HK-2 (cell line): ENCODE data around the gene SETBP1.

Experiments used
- DNase-seq: peaks from one replicate; pipeline ENCODE4 v3.0.0-alpha.2; 2018; ENCODE audit not compliant: unreplicated experiment

The SETBP1 gene

GRCh38 chr18:44679056-44679913 is 1.4 kb upstream of the SETBP1 start:
- DNase-seq = peak; percentile 74

GRCh38 chr18:44679914-44680272 is 795 bp upstream of the SETBP1 start:
- DNase-seq = peak; percentile 37

DNA sequence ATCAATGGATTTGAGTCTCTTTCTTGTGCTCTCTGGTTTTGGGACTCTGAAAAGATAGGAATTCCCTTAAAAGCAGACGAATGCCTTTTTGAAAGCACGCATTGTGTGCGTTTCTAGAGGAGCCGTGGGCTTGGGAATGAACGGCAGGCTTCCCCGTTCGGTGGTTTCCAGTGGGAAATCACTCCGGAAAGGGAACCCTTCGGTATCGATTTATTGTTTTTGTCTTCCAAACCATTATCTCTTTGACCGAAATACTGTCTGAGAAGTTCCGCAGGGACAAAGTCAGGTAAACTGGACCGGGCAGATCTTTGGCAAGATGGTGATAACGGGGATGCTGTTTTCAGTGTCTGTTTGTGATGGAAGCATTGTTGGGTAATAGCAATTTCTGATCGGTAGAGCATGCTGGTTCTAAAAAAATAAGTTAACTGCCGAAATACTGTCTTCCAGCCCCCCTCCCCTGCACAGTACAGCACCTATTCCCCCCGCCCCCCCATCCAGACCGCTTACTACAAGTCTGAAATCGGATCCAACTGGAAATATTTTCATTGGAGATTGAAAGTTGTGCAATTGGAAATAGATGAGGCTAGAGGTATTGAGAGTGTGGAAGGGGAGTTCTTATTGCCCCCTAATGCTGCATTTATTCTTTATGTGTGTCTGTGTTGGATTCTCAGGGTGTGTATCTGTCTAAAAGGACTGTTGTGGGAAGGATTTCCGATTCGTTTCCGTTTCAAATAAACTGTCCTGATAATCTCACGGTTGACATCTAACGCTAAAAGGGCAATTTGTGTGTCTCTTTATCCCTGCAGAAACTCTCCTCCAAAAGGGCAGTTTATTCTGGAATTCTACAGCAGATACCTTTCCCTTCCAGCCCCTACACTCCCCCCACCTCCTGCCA is 635 bp downstream of the SETBP1 start:
- DNase-seq = no peak

DNA sequence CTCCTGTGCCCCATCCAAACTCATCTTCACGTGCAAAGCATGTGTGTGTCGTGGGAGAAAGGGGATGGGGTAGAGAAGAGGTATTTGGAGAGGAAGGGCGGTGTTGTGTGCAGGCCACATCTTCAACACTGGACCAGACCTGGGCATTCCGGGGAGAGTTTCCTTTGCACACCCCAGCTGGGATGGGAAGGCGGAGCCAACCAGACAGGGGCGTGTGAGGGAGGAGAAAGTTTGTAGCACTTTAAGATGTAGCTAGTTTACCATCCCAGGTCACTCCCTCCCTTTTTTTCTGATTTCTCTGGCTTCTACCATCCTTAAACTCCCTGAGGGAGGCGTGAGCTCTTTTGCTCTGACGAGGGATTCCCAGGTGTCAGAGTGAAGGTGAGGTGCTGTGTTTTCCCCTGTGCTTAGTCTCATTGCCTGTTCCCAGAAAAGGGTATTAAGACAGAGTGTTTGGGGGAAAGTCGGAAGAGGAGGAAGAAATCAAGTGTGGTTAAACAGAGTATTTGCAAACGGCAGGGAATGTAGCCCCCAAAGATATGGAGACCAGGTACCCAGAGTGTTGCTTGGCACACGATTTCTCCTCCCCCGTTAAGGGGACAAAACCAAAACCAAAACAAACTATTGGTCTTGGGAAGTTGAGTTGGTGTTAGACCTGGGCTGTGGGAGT is 1.6 kb downstream of the SETBP1 start:
- DNase-seq = no peak

DNA sequence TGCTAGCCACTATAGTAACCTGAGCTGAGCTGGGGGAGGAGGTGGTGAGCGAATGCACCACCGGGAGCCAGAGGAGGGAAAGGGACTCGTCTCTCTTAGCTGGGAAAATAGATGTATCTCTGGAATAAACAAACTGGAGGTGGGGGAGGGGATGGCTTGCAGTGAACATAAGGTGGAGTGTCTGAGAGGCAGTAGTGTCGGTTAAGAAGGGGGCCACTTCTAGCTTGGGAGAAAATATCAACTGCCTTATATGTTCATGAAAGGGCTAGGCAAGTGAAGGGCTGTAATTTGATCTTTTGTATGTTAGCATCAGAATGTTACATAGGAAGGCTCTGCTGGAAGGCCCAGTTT is 2.2 kb downstream of the SETBP1 start:
- no peak for DNase-seq

DNA sequence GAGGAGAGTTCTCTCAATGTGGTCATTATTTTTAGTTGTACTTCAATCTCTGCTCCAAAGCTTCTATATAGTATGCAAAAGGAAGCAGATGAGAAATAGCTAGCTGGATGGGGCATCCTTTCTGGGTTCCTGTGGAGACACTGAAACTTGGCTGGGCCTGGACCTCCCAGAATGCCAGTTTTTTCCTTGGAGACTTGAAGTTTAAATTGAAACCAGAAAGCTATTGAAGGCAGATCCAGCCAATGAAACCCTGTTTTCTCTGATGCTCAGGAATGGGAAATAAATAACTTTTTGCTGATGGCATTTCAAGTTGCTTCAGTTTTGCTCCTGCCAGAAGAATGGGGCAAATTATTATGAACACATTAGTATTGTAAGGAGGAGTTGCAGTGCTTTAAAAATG is 2.9 kb downstream of the SETBP1 start:
- DNase-seq = no peak

DNA sequence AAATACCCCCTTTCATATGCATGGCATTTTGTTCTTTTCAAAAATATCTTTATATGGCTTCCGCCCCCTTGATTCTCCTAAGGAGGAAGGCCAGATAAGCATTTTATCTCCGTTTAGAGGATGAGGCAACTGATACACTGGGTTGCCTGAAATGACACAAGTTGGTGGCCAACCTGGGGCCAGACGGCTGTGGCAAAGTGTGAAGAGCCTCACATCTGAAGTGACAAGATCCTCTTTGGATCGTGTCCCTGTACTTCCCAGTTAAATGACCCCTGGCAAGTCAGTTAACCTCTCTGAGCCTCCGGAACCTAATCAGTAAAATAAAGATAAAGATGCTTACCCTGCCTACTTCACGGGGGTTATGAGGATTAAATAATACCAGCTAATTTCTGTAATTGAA is 4.6 kb downstream of the SETBP1 start:
- no peak for DNase-seq

DNA sequence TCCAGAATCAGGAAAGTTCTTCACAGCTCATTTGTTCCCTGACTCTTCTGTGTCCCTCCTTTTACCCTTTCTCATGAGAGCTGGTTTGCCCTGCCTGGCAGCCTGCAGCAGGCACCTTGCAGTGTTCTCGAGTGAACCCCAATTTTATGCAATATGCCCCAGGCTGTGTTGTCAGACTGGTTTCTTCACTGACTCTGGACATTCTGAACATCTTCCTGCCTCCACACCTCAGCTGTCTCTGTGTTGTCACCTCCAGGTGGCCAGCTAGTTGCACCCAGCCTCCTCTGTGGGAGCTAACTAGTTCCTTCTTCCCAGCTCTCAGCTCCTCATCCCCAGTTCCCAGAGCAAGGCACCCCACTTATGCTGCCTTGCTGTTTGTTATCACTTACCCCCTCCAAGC is 5.5 kb downstream of the SETBP1 start:
- DNase-seq = no peak

DNA sequence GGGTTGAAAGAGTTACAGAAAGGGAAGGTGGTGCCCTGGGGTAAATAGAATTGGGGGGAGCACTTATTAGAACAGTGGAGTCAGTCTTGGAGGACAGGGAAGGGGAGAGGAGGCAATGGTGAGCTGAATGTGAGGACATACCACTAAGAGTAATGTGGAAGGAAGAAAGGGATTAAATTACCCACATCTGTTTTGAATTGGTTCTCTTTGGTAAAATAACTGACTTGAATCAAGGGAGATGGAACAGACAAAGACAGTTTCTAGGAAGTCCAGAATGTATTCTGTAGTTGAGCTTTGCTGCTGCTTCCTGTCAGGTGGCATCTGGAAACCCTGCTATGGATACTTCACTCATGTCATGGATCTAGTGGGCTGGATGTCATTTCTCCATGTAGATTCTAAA is 6.7 kb downstream of the SETBP1 start:
- no peak for DNase-seq

DNA sequence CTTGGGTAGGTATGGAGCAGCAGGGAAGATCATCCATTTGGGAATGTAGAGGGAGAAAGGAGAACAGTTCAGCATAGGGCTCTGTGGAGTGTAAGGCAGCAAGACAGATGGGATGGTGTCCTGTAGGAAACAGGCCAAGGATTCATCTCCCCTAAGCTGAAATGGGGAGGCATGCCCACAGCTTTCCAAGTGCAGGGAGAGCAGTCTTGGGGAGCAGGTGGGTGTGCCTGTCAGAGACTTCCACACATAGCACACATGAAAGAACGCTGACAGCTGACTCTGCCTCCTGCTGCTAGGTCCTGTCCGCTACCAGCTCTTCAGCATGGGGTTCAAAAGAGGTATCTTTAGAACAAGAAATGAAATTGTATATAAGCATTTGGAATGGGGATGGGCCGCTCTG is 9.0 kb downstream of the SETBP1 start:
- DNase-seq = no peak

DNA sequence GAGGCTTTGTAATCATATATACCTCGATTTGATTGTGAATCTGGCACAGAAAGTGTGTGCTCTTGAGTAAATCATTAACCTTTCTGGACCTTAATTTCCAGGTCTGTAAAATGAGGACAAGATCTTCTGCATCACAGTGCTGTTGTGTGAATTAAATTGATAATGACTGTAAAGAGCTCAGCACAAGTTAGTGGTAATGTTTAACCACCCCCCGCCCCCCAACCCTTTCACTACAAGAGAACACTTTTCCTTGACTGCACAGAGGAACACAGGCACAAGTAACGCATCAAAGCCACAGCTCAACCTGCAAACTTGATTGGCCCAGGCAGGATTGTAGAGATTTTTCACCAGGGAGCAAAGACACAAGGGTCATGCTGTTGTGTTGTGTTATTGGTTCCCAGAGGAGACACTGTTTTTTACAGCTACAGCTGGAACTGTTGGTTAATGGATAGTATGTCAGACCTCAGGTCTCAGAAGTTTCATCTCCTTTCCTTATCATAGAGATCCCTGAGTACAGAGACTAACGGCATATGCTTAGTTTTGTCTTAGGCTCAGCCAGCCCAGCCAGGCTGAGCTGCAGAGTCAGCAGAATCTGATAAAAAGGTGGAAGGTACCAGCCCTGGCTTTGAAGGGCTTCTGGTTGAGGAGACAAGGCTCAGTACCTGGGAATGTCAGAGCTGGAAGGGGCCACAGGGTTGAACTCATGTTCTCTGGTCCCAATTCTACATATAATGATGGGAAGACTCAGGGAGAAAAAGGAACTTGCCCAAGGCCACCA is 10.6 kb downstream of the SETBP1 start:
- DNase-seq = no peak

GRCh38 chr18:44693030-44693784 is 12.5 kb downstream of the SETBP1 start:
- peak; percentile 26 for DNase-seq

GRCh38 chr18:44695503-44695902 is 14.8 kb downstream of the SETBP1 start:
- DNase-seq = no peak

DNA sequence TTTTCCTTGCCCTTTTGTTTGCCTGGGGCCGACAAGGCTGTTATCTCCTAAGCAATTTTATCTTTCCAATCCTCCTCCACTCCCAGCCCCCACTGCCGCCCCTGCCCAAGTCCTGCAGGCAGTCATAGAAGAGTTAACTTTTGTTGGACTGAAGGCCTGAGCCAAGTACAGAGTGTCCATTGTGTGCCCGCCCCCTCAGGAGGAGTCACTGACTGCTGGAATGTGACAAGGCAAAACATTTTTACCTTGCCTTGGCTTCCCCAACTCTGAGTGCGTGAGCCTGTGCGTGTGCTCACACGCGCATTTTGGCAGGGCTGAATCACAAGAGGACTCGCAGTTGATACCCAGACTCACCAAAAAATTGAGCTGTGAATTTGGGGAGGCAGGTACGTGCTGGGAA is 16.2 kb downstream of the SETBP1 start:
- DNase-seq = no peak

DNA sequence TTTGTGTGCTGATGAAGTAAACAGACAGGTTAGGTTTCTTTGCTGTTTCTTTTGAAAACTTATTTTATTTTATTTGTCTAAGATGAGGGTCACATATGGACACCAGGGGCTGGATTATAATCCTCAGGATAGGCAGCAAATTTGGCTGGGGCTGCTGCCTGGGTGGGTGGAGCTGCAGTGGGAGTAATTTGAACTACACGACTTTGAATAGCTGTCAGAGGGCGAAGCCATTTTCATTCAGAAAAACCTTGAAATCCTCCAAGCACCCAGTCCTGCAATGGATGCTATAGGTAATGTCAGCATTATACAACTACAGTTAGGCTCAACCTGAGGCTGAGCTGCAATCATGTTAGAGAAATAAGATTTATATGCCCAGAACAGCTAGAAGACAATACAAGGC is 16.6 kb downstream of the SETBP1 start:
- DNase-seq = no peak

DNA sequence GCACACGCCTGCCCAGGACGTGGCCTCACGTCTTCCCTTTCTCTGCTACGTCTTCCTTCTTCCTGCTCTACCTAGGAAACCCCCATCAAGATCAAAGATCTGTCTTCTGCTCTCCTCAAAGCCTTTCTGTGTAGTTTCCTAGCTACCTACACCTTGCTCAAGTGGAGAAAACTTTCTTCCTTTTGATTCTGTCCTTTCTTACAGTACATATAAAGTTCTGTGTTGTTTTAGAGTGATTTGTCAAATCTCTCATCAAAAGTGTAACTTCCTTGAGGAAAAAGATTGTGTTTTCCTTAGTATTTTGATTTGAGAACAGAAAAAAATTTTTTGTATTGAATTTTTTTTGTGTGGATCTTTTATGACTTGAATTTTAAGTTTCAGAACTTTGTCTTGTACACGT is 17.8 kb downstream of the SETBP1 start:
- no peak for DNase-seq

DNA sequence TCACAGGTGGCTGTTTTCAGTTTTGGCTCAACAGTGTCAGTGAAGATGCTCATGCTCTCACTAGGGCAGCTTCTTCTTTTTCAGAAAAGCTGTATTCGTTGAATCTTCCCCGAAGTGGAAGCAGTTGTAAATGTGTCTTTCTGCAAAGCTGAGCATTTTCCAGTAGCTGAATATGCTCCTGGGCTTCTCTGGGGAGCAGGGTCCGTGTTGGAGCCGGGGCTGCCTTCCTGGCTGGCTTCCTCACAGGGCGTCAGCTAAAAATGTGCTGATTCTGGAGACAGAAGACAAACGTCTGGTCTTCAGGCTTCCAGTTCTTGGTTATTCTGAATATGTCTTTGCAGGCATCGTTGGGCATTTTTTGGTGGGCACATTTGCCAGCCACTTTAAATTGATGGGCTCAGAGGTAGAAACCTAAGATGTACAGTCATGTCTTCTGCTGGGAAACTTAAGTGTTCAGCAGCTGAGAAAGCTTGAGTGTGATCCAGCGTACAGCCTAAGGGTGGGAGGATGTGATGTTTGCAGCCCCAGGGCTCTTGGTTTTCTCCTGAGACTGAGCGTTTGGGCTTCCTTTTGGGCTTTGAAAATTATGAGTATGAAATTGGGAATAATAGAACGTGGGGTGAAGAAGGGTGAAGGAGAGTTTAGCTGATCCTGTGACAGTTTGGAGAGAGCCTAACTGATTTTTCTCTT is 19.0 kb downstream of the SETBP1 start:
- no peak for DNase-seq

DNA sequence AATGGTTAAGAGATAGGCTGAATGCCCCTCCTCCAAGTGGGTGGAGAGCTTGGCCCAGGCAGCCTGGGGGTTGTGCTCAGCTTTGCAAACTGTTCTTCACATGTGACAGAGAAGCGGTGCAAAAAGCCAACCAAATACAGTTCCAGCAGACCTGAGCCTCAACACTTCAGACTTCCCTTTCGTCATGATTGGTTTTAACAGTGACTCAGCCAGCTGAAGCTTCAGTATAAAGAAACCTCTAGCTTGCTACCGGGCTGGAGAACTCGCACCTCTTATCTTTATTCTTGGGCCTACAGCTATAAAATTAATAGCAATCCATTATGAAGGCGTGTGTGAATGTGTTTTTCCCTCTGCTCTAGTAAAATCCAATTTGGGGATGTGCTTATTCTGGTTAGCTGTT is 20.0 kb downstream of the SETBP1 start:
- no peak for DNase-seq

DNA sequence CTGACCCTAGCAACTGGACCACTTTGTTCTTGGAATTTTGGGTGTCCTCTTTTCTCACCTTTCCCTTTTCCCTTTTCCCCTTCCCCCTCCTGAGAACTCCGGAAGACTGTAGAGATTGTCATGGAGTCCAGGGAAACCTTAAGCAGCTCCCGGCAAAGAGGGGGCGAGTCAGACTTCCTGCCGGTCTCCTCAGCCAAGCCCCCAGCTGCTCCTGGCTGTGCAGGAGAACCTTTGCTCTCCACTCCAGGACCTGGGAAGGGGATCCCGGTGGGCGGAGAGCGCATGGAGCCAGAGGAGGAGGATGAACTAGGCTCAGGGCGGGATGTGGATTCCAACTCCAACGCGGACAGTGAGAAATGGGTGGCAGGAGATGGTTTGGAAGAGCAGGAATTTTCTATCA is 20.5 kb downstream of the SETBP1 start:
- DNase-seq = no peak

- DNase-seq = no peak
These were observed 21.9 kb downstream of the SETBP1 start for GRCh38 chr18:44702594-44702993.
